Inflammatory macrophage treated with lipopolysaccharide for 1 hour (primary cell): ENCODE results near the gene ATP10A.
A peak's percentile ranks its signal among the peaks of the same experiment; 100 is the strongest.

Experiments
- DNase-seq, 2 donors: peaks; one replicate each; pipeline ENCODE4 v3.0.0-alpha.2; 2020 to 2022

Gene ATP10A, protein sequence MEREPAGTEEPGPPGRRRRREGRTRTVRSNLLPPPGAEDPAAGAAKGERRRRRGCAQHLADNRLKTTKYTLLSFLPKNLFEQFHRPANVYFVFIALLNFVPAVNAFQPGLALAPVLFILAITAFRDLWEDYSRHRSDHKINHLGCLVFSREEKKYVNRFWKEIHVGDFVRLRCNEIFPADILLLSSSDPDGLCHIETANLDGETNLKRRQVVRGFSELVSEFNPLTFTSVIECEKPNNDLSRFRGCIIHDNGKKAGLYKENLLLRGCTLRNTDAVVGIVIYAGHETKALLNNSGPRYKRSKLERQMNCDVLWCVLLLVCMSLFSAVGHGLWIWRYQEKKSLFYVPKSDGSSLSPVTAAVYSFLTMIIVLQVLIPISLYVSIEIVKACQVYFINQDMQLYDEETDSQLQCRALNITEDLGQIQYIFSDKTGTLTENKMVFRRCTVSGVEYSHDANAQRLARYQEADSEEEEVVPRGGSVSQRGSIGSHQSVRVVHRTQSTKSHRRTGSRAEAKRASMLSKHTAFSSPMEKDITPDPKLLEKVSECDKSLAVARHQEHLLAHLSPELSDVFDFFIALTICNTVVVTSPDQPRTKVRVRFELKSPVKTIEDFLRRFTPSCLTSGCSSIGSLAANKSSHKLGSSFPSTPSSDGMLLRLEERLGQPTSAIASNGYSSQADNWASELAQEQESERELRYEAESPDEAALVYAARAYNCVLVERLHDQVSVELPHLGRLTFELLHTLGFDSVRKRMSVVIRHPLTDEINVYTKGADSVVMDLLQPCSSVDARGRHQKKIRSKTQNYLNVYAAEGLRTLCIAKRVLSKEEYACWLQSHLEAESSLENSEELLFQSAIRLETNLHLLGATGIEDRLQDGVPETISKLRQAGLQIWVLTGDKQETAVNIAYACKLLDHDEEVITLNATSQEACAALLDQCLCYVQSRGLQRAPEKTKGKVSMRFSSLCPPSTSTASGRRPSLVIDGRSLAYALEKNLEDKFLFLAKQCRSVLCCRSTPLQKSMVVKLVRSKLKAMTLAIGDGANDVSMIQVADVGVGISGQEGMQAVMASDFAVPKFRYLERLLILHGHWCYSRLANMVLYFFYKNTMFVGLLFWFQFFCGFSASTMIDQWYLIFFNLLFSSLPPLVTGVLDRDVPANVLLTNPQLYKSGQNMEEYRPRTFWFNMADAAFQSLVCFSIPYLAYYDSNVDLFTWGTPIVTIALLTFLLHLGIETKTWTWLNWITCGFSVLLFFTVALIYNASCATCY (N-terminal part only)

DNA sequence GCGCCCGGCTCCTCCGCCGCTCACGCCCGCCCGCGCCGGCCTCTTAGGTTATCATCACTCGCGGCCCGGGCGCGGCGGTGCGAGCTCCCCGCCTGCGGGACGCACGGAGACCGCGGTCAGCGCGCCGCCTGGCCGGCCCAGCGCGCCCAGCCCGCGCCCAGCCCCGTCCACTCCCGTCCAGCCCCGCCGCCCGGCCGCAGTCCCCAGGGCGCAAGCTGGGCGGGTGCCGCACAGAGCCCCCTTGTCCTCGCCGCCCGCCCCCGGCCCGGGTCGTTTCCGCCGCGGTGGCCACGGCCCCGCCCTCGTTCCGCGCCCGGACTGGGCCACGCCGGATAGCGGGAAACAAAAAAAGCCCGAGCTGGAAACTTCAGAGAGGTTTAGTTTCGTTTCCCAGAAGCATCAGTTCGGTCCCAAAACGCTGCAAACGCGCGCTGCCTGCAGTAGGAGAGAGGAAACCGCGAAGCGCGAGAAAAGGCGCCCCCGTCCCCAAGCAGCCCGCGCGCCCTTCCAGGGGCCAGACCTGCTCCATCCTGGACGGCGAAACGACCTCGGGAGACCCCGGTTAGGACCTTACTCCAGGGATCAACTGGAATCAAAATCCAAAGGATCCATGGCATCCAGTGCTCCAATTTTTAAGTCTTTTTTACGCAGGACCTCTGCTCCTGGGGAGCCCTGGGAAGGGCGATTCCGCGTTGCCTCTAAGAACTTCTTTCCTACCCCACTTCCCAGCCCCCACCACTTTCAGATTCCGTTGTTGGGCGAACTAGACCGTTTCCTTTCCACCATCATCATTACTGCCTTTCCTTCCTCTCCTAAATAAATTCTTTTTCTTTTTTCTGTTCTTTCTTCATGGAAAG lies at the start of gene ATP10A:
Gene ATP10A, minus strand, starts transcription at position 217 of the 857 bp plus-strand sequence. CDS start 231 bp downstream, outside the sequence.
- DNase-seq, result peak; percentile 35 to 71

DNA sequence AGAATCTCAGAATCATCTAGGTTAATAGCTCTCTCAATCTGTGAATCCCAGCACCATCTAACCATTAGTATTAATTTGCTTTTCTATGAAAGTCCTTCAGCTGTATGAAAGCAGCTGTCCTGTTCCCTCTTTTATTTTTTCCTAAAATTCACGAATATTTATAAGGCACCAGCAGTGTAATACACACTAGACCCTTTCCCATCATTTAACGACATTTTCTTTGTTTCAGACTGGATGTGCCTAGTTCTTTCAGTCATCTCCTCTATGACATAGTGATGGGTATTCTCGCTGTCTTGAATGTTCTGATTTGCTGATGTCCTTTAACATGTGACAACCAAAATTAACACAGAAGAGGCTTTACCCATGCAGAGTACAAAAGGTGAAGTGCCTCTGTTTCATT lies 48.9 kb upstream of the ATP10A start:
- no peak for DNase-seq

DNA sequence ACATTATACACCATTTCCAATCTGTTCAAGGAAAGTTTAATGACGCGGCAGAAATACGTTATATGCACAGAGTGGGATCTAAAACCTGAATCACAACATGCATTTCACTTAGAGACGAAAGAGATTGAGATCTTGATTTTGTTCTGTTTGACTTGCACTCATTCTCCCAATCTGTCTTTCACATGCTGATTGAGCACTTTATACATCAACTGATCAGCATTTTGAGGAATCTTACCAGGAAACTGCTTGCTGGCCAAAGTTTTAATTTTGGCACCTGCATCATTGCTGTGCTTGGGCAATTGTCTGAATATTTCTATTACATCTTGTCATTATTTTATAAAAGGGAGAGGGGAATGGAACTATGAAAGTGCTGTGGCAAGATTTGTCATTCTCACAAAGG lies 47.7 kb upstream of the ATP10A start:
- DNase-seq, result no peak

- no peak for DNase-seq
These were observed 46.7 kb upstream of the ATP10A start for GRCh38 chr15:25909806-25910205.

GRCh38 chr15:25909325-25909724 lies 46.2 kb upstream of the ATP10A start:
- DNase-seq, result no peak

- peak; percentile 87 to 96 for DNase-seq
These were observed 42.0 kb upstream of the ATP10A start for GRCh38 chr15:25905140-25905539.

DNA sequence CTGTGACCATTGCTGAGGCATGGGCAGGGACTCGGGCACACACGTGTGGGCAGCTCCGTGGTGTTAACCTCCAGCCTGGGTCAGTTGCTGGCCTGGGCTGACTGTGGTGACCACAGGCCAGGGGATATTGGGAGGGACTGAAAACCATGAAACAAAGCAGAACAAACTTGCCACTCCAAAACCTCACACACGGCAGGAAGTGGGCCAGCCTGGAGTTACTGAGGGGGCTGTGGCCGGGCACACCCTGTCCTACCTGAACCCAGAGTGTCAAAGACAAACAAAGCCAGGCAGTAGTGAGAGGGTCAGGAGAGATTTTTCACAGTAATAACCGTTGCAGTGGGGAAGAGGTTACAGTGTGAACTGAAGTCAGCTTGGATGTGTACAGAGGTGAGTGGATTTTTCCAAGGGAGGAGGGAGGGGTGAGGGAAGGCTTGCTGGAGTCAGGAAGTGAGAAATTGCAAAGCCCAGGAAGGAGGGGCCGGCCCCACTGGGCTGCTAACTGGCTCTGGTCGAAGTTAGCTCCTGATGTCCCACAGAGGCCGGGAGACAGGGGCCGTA lies 40.0 kb upstream of the ATP10A start:
- peak in 1 of 2 donors; percentile 1 for DNase-seq

DNA sequence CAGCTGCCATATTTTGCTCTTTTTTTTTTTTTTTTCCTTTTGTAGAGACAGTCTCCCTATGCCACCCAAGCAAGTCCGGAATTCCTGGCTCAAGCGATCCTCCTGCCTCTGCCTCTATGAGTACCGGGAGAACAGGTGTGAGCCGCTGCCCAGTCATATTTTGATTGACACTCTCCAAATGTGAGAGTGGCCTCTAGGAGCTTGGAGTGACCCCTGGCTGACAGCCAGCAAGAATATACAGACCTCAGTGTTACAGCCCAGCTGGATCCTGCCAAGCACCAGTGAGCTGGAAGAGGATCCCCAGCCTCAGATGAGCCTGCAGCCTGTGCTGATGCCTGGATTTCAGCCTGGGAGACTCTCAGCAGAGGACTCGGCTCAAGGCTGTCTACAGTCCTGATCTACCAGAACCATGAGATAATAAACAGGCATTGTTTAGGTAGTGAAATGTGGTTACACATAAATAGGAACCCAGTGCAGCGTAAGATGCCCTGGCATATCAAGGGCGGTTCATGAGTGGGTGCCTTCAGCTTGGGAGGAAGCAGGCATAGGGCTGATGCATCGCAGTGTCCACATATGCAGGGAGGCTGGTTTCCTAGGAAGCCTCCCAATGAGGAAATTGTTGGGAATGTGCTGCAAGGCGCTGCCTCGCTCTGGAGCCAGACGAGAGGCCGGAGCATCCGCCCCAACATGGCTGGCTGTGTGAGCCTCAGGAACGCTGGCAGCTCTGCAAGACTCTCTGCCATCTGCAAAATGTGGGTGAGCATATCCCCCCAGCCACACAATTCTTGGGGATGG lies 38.9 kb upstream of the ATP10A start:
- DNase-seq, result peak in 1 of 2 donors; percentile 45

DNA sequence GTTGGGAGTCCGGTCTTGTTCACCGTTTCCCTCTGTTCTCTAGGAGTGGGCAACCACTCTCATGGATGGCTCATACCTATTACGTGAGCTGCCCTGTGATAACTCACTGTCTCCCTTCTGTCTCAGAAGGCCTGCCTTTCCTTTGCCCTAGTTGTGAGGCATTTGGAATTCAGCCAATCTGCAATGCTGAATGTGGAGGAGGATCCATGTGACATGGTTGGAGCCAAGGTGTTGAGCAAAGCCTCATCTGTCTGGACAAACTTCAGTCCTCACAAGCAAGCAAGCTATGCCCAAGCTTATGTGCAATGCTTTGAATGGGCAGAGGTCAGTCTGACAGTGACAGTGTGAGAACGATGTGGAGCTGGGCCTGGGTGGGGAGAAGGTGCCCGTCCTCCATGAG lies 37.8 kb upstream of the ATP10A start:
- DNase-seq, result peak; percentile 23 to 77

DNA sequence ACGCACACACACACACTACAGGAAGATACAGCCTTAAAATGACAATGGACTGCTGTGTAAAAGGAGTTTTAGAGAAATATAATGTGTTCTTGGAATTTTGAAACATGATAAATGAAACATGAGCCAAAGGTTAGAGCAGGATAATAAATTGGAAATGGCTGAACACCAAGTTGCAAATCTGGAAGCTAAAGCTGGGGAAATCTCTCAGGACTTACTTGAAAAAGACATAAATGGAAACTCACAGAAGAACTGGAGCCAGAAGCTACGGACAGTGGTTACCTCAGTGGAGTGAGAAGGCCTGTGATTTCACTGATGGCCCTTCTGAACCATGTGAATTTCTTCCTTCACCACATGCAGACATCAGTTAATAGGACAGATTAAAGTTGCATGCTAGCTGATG lies 37.3 kb upstream of the ATP10A start:
- no peak for DNase-seq

DNA sequence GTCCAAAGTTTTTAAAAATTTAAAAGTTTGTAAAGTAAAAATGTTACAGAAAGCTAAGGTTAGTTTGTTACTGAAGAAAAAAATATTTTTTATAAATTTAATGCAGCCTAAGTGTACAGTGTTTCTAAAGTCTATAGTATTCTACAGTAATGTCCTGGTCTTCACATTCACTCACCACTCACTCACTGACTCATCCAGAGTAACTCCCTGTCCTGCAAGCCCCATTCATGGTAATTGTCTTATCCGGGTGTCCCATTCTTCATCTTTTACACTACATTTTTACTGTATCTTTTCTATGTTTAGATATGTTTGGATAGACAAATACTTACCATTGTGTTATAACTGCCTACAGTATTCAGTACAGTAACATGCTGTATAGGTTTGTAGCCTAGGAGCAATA lies 36.7 kb upstream of the ATP10A start:
- no peak for DNase-seq

GRCh38 chr15:25897658-25898057 lies 34.5 kb upstream of the ATP10A start:
- no peak for DNase-seq

- DNase-seq, result no peak
These were observed 31.3 kb upstream of the ATP10A start for GRCh38 chr15:25894371-25894902.

DNA sequence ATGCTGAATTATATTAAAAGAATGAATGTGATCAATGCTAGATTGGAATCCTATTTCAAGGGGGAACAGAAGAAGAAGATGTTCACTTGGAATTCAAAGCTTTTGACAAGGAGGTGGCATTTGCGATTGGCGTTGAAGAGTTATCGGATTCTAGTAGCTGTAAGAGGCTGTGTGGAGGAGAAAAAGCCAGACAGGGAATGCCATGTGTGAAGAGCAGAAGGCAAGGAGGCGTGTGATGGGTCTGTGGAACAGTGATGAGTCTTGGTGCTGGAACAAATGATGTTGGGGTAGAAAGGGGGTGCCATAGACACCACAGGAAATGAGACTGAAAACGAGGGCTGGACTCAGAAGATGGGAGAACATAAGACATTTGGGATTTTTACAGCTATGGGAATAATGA lies 30.5 kb upstream of the ATP10A start:
- no peak for DNase-seq

DNA sequence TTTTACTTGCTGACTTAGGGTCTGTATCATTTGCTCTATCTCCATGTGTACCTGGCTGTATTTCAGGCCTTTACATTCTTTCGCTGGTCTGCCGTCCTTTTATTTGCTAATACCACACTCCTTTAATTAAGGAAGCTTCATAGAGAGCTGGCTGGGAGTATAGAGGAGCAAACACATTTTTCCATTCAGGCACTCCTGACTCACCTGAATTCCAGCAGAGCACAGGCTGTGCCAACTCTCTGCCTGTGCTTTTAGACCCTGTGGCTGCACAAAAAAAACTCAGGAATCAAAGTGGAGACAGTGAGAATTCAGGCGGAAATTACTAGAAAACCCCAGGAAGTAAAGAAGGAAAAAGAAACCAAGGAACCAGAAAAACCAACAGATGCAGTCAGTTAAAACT lies 29.0 kb upstream of the ATP10A start:
- no peak for DNase-seq

GRCh38 chr15:25891081-25891480 lies 28.0 kb upstream of the ATP10A start:
- DNase-seq, result peak in 1 of 2 donors; percentile 44

DNA sequence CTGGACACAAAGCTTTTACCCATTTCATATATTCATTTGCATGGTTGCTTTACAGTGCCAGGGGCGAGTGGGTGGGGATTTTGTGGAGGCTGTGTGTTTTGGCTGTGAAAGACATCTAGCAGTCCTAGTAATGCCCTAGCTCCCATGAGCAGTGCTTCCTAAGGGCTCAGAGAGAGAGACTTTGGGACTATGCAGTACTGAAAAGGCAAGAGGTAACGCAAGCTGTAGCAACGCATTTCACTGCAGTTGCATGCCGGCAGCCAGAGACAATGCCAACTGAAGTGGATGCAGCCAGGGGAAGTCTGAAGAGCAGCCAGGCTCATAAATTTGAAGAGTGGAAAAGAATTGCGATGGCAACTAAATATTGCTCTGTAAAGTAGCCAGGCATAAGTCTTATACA lies 27.4 kb upstream of the ATP10A start:
- DNase-seq, result peak; percentile 23 to 50

DNA sequence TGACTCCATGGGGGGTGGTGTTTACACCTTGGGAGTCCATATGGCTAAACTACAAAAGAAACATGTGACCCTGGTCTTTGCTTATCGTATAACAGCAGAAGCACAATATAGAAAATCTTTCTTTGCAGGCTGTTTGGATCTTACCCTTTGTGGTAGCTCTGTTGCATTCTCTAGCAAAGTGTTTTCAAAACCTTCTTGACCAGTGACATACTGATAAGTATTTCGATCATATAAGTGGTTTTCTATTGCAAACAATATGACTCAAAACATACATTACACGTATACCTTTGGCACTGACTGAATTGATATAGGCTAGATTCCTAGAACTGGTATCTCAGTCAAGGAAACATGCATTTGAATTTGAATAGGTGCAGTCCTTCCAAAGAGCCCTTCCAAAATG lies 24.7 kb upstream of the ATP10A start:
- no peak for DNase-seq

- DNase-seq, result peak; percentile 93
These were observed 23.5 kb upstream of the ATP10A start for GRCh38 chr15:25886498-25887140.

- DNase-seq, result no peak
These were observed 21.2 kb upstream of the ATP10A start for GRCh38 chr15:25884370-25884769.
